Lower leg skin (tissue), 4 donors: ENCODE data around the gene LMTK2. TPM values are rescaled to one million over a fixed set of nuclear protein-coding genes. Genes with fewer than 3 reads are reported as not detected.

Source experiments
- DNase-seq, 2 donors: peaks; one replicate each; pipeline ENCODE4 v3.0.0-alpha.2; 2019; ENCODE audit warnings: low spot score in 2 of 2
- H3K4me3 ChIP-seq: fragments of 200-600 bp; sonication (generic); 2 replicates; pipeline ENCODE4 v1.5.1; 2017; ENCODE audit warnings: mild to moderate bottlenecking, low read depth; ENCODE audit not compliant: poor library complexity, severe bottlenecking
- CTCF ChIP-seq, 3 donors: fragments of 450-650 bp; IDR thresholded peaks; one replicate each; pipeline ENCODE4 v1.5.1; 2016; ENCODE audit warnings: antibody characterized with exemption in 3 of 3, mild to moderate bottlenecking in 3 of 3, moderate library complexity in 2 of 3
- POLR2A ChIP-seq, 2 donors: fragments of 450-650 bp; IDR thresholded peaks; one replicate each; pipeline ENCODE4 v1.6.1; 2016 to 2017; ENCODE audit warnings: antibody characterized with exemption in 2 of 2, mild to moderate bottlenecking in 1 of 2, moderate library complexity in 1 of 2
- WGBS, 2 donors: methylation state at CpG; one replicate each; pipeline ENCODE4 v1.1.5; 2018; 5-methylcytosine and 5-hydroxymethylcytosine counted together
- intact Hi-C: fragments of 100-400 bp; cut with DNase I; formaldehyde crosslinking; loops from one replicate; pipeline ENCODE4 v1.15.0; 2023; ENCODE audit warnings: low total_unique reads
- total RNA-seq, 4 donors: library from RNA; depleted of rRNA; stranded (reverse); fragments of >200 nt; gene quantifications; one replicate each; pipeline ENCODE4 v1.1.0, GENCODE V29; 2016

LMTK2 gene
- total RNA-seq, 4 donors from 2014 or later = 31.9 to 44.3 (median 35.0) TPM

GRCh38 chr7:98213296-98213887 is 106.7 kb downstream of the LMTK2 start:
- intact Hi-C loops = no loop called here
- TF ChIP-seq POLR2A (IDR thresholded peaks at IDR 0.05) (no peak), CTCF (IDR thresholded peaks at IDR 0.05) (no peak)
- H3K4me3 ChIP-seq = no peak overlapping the region
- DNase-seq = no peak
- WGBS, 2 donors = 67 to 74% methylated on average over 7 to 8 of the region's 8 CpGs

- WGBS, 2 donors = 71 to 84% methylated on average over 17 to 20 of the region's 25 CpGs
These were observed 107.5 kb downstream of the LMTK2 start for GRCh38 chr7:98213888-98214810.

GRCh38 chr7:98214811-98215321 is 108.2 kb downstream of the LMTK2 start:
- intact Hi-C loops = no loop called here
- 90 to 96% methylated on average over 26 to 27 of the region's 27 CpGs for WGBS, 2 donors
- no peak overlapping the region for H3K4me3 ChIP-seq
- DNase-seq = no peak
- no peak for TF ChIP-seq POLR2A (IDR thresholded peaks at IDR 0.05)
- no peak for TF ChIP-seq CTCF (IDR thresholded peaks at IDR 0.05)

More at GRCh38 chr7:98213888-98214810, 107.5 kb downstream of the LMTK2 start:
- no peak overlapping the region for H3K4me3 ChIP-seq
- TF ChIP-seq POLR2A (IDR thresholded peaks at IDR 0.05) (no peak), CTCF (IDR thresholded peaks at IDR 0.05) (no peak)
- no peak for DNase-seq
- intact Hi-C loops = no loop called here

- H3K4me3 ChIP-seq = no peak overlapping the region
- WGBS, 2 donors = 85 to 88% methylated on average over 25 to 30 of the region's 32 CpGs
- TF ChIP-seq CTCF (IDR thresholded peaks at IDR 0.05) (no peak), POLR2A (IDR thresholded peaks at IDR 0.05) (no peak)
- intact Hi-C loops = no loop called here
- DNase-seq = no peak
These were observed 109.2 kb downstream of the LMTK2 start for GRCh38 chr7:98215561-98216495.

GRCh38 chr7:98216941-98217622 is 110.4 kb downstream of the LMTK2 start:
- WGBS, 2 donors = 90 to 93% methylated on average over 20 to 23 of the region's 24 CpGs
- TF ChIP-seq POLR2A (IDR thresholded peaks at IDR 0.05) = no peak
- TF ChIP-seq CTCF (IDR thresholded peaks at IDR 0.05) = no peak
- intact Hi-C loops = no loop called here
- no peak for DNase-seq
- no peak overlapping the region for H3K4me3 ChIP-seq
